Transverse colon (tissue), 4 donors: ENCODE data around the gene RORC. TPM values are rescaled to one million over a fixed set of nuclear protein-coding genes. Genes with fewer than 3 reads are reported as not detected.
"Not testable (repeated sequence)": the region's sequence is repeated elsewhere in the genome, so short reads cannot be mapped to it uniquely, and the experiment has no call there.

Experiments used
- DNase-seq: peaks from one replicate; pipeline ENCODE4 v3.0.0-alpha.2; 2019
- H3K27ac ChIP-seq, 4 donors: fragments of 200-600 bp; sonication (generic); 2 replicates each; pipeline ENCODE4 v1.5.1; 2016 to 2018; ENCODE audit warnings: inconsistent platforms in 4 of 4
- H3K27me3 ChIP-seq: fragments of 200-600 bp; sonication (generic); 2 replicates; pipeline ENCODE4 v1.5.1; 2017; ENCODE audit warnings: inconsistent platforms
- H3K36me3 ChIP-seq, 4 donors: fragments of 200-600 bp; sonication (generic); 2 replicates each; pipeline ENCODE4 v1.5.1; 2017 to 2019; ENCODE audit warnings: inconsistent platforms in 4 of 4
- H3K4me1 ChIP-seq, 4 donors: fragments of 200-600 bp; sonication (generic); 2 replicates each; pipeline ENCODE4 v1.5.1; 2017 to 2020; ENCODE audit warnings: inconsistent platforms in 4 of 4
- H3K4me3 ChIP-seq, 4 donors: fragments of 200-600 bp; sonication (generic); 1 replicate in 1 of 4; 2 replicates in 3 of 4; pipeline versions ENCODE4 v1.5.1 to v1.6.1; 2017 to 2019; ENCODE audit warnings: inconsistent platforms in 4 of 4
- H3K9me3 ChIP-seq, 2 donors: fragments of 200-600 bp; sonication (generic); 2 replicates each; pipeline ENCODE4 v1.5.1; 2017 to 2019; ENCODE audit warnings: inconsistent platforms in 2 of 2
- CTCF ChIP-seq, 5 experiments: fragments of 200-600 bp in 3 of 5; fragments of 450-650 bp in 2 of 5; sonication (generic) in 3 of 5; IDR thresholded peaks; 1 replicate in 2 of 5; 2 replicates in 3 of 5; pipeline ENCODE4 v1.5.1; 2016 to 2017; ENCODE audit warnings: antibody characterized with exemption in 5 of 5, inconsistent platforms in 3 of 5, mild to moderate bottlenecking in 2 of 5, moderate library complexity in 1 of 5
- EP300 ChIP-seq: sonication (generic); formaldehyde crosslinking; IDR thresholded peaks from one replicate; pipeline ENCODE4 v1.6.1; 2017; ENCODE audit warnings: antibody characterized with exemption, low read depth
- POLR2A ChIP-seq: fragments of 450-650 bp; IDR thresholded peaks from one replicate; pipeline ENCODE4 v1.6.1; 2016; ENCODE audit warnings: antibody characterized with exemption, mild to moderate bottlenecking, moderate library complexity
- POLR2AphosphoS5 ChIP-seq, 3 donors: sonication (generic); formaldehyde crosslinking; IDR thresholded peaks; one replicate each; pipeline ENCODE4 v1.6.1; 2016; ENCODE audit warnings: antibody characterized with exemption in 3 of 3
- WGBS, 2 donors: methylation state at CpG; one replicate each; pipeline ENCODE4 v1.1.5; 2018; ENCODE audit warnings: low coverage in 1 of 2; 5-methylcytosine and 5-hydroxymethylcytosine counted together
- in situ Hi-C, 4 donors: fragments of 200-750 bp; cut with MboI; loops; one replicate each; pipeline versions ENCODE4 v1.15.0 to v1.15.1; 2017; ENCODE audit warnings: low sequenced_read_pairs in 3 of 4, low pct_ligation_motif_present in 1 of 4, low pct_unique_long_range_greater_than_20kb in 1 of 4
- intact Hi-C: fragments of 100-400 bp; cut with DNase I; formaldehyde crosslinking; loops from one replicate; pipeline ENCODE4 v1.15.1; 2023; ENCODE audit warnings: low total_unique reads
- total RNA-seq, 4 donors: library from RNA; depleted of rRNA; stranded (reverse); fragments of >200 nt; gene quantifications; one replicate each; pipeline ENCODE4 v1.1.0, GENCODE V29; 2016

Gene RORC
- 10 to 100 TPM in 3 of 4 donors, 1 to 10 TPM in 1; 3.4 to 34.3 (median 32.0) TPM for total RNA-seq

GRCh38 chr1:151831605-151832004 is at the start of gene RORC:
RORC (minus strand) TSS chr1:151831802; CDS start chr1:151831764, 38 bp downstream.
- TF ChIP-seq POLR2AphosphoS5 (IDR thresholded peaks at IDR 0.05): peak; percentile 51 to 81 (median 59)
- TF ChIP-seq CTCF (IDR thresholded peaks at IDR 0.05): no peak
- peak; percentile 88 for TF ChIP-seq POLR2A
- no peak for TF ChIP-seq EP300
- peak within 1 kb of the TSS; percentile 75 to 86 (median 82) for H3K27ac ChIP-seq
- in situ Hi-C loops: no loop called here
- WGBS, 2 donors: 45% methylated on average over 5 of the region's 5 CpGs; no CpG with 5 or more reads in 1 of the 2 donors
- H3K4me3 ChIP-seq: peak within 1 kb of the TSS; percentile 18 to 51 (median 40)
- intact Hi-C loops: no loop called here
- DNase-seq: peak; percentile 79
- no peaks in the 10 kb centered on the region for H3K36me3 ChIP-seq
- H3K9me3 ChIP-seq: no peaks in the 10 kb centered on the region
- H3K4me1 ChIP-seq: peaks cover 11 to 49% (median 22%) of the 10 kb centered on the region in 4 donors
- no peaks in the 10 kb centered on the region for H3K27me3 ChIP-seq

GRCh38 chr1:151875419-151876097 is 44.0 kb upstream of the RORC start:
- 79 to 83% methylated on average over 1 of the region's 1 CpG for WGBS, 2 donors
- H3K4me3 ChIP-seq: no peak overlapping the region
- intact Hi-C loops: no loop called here
- H3K4me1 ChIP-seq: no peaks in the 10 kb centered on the region
- TF ChIP-seq POLR2AphosphoS5 (IDR thresholded peaks at IDR 0.05) (no peak), POLR2A (no peak), EP300 (no peak), CTCF (IDR thresholded peaks at IDR 0.05) (no peak)
- no peaks in the 10 kb centered on the region for H3K9me3 ChIP-seq
- in situ Hi-C loops: no loop called here
- no peak overlapping the region for H3K27ac ChIP-seq
- no peak for DNase-seq
- H3K27me3 ChIP-seq: no peaks in the 10 kb centered on the region
- no peaks in the 10 kb centered on the region for H3K36me3 ChIP-seq

- DNase-seq, H3K36me3 ChIP-seq, H3K27me3 ChIP-seq, H3K27ac ChIP-seq, intact Hi-C loops, H3K4me3 ChIP-seq, H3K4me1 ChIP-seq, H3K9me3 ChIP-seq, in situ Hi-C loops: not testable (repeated sequence)
- 76% methylated on average over 9 of the region's 9 CpGs; no CpG with 5 or more reads in 1 of the 2 donors for WGBS, 2 donors
Measured at GRCh38 chr1:151872776-151873175, 41.2 kb upstream of the RORC start.

- intact Hi-C loops: no loop called here
- DNase-seq: no peak
- WGBS, 2 donors: 37 to 50% methylated on average over 5 of the region's 5 CpGs
- no peak overlapping the region for H3K27ac ChIP-seq
- TF ChIP-seq POLR2A (no peak), CTCF (IDR thresholded peaks at IDR 0.05) (no peak)
- no peaks in the 10 kb centered on the region for H3K27me3 ChIP-seq
- H3K9me3 ChIP-seq: no peaks in the 10 kb centered on the region
- H3K4me1 ChIP-seq: peaks cover 0 to 12% (median 2%) of the 10 kb centered on the region in 4 donors
- no peaks in the 10 kb centered on the region for H3K36me3 ChIP-seq
- in situ Hi-C loops: no loop called here
- no peak overlapping the region for H3K4me3 ChIP-seq
Measured at GRCh38 chr1:151871284-151872030, 39.9 kb upstream of the RORC start.
